Type B pancreatic cell (in vitro differentiated cells): ENCODE measurements around the gene FMNL2. TPM values are rescaled to one million over a fixed set of nuclear protein-coding genes. Genes with fewer than 3 reads are reported as not detected.

Experiments used
- DNase-seq: peaks from one replicate; pipeline ENCODE4 v3.0.0; 2021; ENCODE audit warnings: mixed read lengths; ENCODE audit not compliant: unreplicated experiment; ENCODE audit errors: extremely low spot score
- H3K27ac Mint-ChIP-seq: 2 replicates; pipeline ENCODE4 v1.8.0; 2021; ENCODE audit warnings: mild to moderate bottlenecking, mixed read lengths
- H3K27me3 Mint-ChIP-seq: 2 replicates; pipeline ENCODE4 v1.8.0; 2021; ENCODE audit warnings: mixed read lengths
- H3K36me3 Mint-ChIP-seq: 2 replicates; pipeline ENCODE4 v1.8.0; 2021; ENCODE audit warnings: mixed read lengths
- H3K4me1 Mint-ChIP-seq: one replicate; pipeline ENCODE4 v1.8.0; 2021; ENCODE audit warnings: mixed read lengths; ENCODE audit not compliant: unreplicated experiment
- H3K4me3 Mint-ChIP-seq: 2 replicates; pipeline ENCODE4 v1.8.0; 2021; ENCODE audit warnings: mild to moderate bottlenecking, mixed read lengths
- H3K9me3 Mint-ChIP-seq: 2 replicates; pipeline ENCODE4 v1.8.0; 2021; ENCODE audit warnings: mixed read lengths
- long read RNA-seq: library from polyadenylated mRNA; unstranded; transcript quantifications from one replicate; pipeline ENCODE4 v2.0.0, GENCODE V29; 2020
- total RNA-seq: library from RNA; stranded (reverse); gene quantifications from 2 replicates; pipeline ENCODE4 v1.2.1, GENCODE V29; 2021; ENCODE audit warnings: low replicate concordance
- TF ChIP-seq, protein P1 (sequence below): fragments of 200-600 bp; sonication (generic); conservative IDR thresholded peaks from 2 replicates; pipeline ENCODE4 v1.5.0; 2021; ENCODE audit warnings: antibody characterized with exemption, mild to moderate bottlenecking

The FMNL2 gene
- 42.2 and 62.1 TPM in 2 replicates for total RNA-seq
- long read RNA-seq, partial matches to known transcripts, result 7 of 11 reads
- long read RNA-seq, other reads (novel, unspliced or antisense), result 4 of 11 reads

- Mint-ChIP-seq H3K9me3 (no peaks in the 10 kb centered on the region), H3K4me3 (peak within 1 kb of the TSS; percentile 99), H3K36me3 (no peaks in the 10 kb centered on the region), H3K27ac (peak within 1 kb of the TSS; percentile 76), H3K27me3 (no peaks in the 10 kb centered on the region), H3K4me1 (peaks cover 33% of the 10 kb centered on the region)
- TF ChIP-seq, protein P1, sequence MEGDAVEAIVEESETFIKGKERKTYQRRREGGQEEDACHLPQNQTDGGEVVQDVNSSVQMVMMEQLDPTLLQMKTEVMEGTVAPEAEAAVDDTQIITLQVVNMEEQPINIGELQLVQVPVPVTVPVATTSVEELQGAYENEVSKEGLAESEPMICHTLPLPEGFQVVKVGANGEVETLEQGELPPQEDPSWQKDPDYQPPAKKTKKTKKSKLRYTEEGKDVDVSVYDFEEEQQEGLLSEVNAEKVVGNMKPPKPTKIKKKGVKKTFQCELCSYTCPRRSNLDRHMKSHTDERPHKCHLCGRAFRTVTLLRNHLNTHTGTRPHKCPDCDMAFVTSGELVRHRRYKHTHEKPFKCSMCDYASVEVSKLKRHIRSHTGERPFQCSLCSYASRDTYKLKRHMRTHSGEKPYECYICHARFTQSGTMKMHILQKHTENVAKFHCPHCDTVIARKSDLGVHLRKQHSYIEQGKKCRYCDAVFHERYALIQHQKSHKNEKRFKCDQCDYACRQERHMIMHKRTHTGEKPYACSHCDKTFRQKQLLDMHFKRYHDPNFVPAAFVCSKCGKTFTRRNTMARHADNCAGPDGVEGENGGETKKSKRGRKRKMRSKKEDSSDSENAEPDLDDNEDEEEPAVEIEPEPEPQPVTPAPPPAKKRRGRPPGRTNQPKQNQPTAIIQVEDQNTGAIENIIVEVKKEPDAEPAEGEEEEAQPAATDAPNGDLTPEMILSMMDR, result no peak
- peak; percentile 93 for DNase-seq
These were observed at the start of gene FMNL2 for GRCh38 chr2:152335016-152335725. TSS of gene FMNL2 (plus strand) at chr2:152335174.

DNA sequence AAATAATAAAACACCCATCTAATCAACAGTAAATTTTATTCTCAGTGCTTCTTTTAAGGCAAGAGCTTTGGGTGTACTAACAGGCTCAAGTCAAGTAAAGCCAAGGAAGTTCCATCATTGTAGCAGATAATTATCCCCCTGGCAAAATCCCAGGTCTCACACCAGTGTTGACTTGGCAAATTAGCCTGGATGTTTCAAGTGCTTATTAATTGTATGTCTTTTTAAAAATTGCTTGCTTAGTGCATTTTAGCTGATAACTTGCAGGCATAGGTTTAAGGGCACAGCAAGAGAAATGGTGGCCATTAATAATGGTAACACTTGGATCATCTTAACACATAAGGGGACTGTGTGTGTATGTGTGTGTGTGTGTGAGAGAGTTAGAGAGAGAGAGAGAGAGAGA is 42.0 kb upstream of the FMNL2 start:
- Mint-ChIP-seq H3K9me3 (no peaks in the 10 kb centered on the region), H3K27ac (no peak overlapping the region), H3K4me1 (no peaks in the 10 kb centered on the region), H3K36me3 (no peaks in the 10 kb centered on the region), H3K27me3 (peaks cover 3% of the 10 kb centered on the region), H3K4me3 (no peak overlapping the region)
- TF ChIP-seq, protein P1, result no peak
- no peak for DNase-seq

DNA sequence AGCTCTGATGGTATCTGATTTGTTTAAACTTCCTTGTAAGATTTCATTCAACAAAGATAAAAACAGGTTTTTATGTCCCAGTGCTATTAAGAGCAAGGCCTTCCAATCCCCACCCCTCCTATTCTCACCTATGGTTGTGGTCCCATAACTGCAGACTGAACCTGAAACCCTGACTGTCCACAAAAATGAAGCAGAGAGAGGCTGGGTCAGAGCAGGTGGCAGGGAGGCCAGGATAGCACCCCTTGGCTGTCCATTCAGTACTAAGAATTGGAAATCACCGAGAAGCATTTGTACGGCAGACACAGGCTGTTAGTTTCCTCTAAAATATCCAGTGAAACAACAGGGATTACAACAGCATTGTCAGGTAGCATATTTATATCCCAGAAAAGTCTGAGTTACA is 37.3 kb upstream of the FMNL2 start:
- TF ChIP-seq, protein P1, result no peak
- Mint-ChIP-seq H3K27ac (no peak overlapping the region), H3K4me1 (no peaks in the 10 kb centered on the region), H3K36me3 (no peaks in the 10 kb centered on the region), H3K9me3 (no peaks in the 10 kb centered on the region), H3K4me3 (no peak overlapping the region), H3K27me3 (peaks cover 3% of the 10 kb centered on the region)
- no peak for DNase-seq

- Mint-ChIP-seq H3K4me3 (no peak overlapping the region), H3K27ac (no peak overlapping the region), H3K9me3 (no peaks in the 10 kb centered on the region), H3K36me3 (no peaks in the 10 kb centered on the region), H3K27me3 (no peaks in the 10 kb centered on the region), H3K4me1 (no peaks in the 10 kb centered on the region)
- DNase-seq, result no peak
- TF ChIP-seq, protein P1, result no peak
These were observed 36.2 kb upstream of the FMNL2 start for GRCh38 chr2:152298754-152299153.

DNA sequence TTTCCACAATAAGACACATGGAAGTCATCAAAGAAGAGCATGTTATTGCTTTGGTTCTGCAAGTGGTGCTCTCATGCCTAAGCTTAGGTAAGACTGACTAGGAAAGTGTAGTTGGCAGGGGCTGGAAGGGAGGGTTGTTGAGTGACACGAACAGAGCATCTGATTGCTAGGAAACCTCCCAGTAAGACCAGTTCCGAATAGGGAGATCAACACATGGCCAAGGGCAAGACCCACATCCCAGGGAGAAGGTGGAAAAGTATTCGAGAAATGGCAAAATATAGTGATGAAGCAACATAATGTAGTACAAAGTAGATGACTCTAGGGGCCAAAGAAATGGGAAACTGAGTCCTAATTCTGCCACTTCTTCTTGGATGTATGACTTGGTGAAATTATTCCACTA is 33.8 kb upstream of the FMNL2 start:
- no peak for DNase-seq
- no peaks in the 10 kb centered on the region for H3K27me3 Mint-ChIP-seq
- no peak overlapping the region for H3K4me3 Mint-ChIP-seq
- H3K4me1 Mint-ChIP-seq, result no peaks in the 10 kb centered on the region
- H3K9me3 Mint-ChIP-seq, result no peaks in the 10 kb centered on the region
- no peaks in the 10 kb centered on the region for H3K36me3 Mint-ChIP-seq
- no peak overlapping the region for H3K27ac Mint-ChIP-seq
- TF ChIP-seq, protein P1, result no peak
